ENCODE measurements around the gene AMER2. TPM values are rescaled to one million over a fixed set of nuclear protein-coding genes. Genes with fewer than 3 reads are reported as not detected.

Gene AMER2
- polyA plus RNA-seq, 1 donor (not counting 4 experiments of a cell fraction or from before 2014, with no cell fraction given), result not detected

- Histone ChIP-seq H3K4me2 (ENCODE audit: control insufficient read depth, extremely low read depth, insufficient read depth, low read depth, low read length) (no peak overlapping the region), H3K4me1 (ENCODE audit: control insufficient read depth, extremely low read depth, insufficient read depth, low read length) (no peaks in the 10 kb centered on the region), H3K36me3 (ENCODE audit: control insufficient read depth in 2 of 2, extremely low read depth in 1 of 2, insufficient read depth in 2 of 2, low read length in 2 of 2) (no peaks in the 10 kb centered on the region), H3K9me1 (ENCODE audit: control insufficient read depth, extremely low read depth, insufficient read depth, low read length) (no peaks in the 10 kb centered on the region), H4K20me1 (ENCODE audit: control insufficient read depth, extremely low read depth, insufficient read depth, low read length) (no peaks in the 10 kb centered on the region), H2AFZ (ENCODE audit: control insufficient read depth, low read length) (no peak overlapping the region), H3K4me3 (ENCODE audit: control insufficient read depth in 2 of 3, extremely low read depth in 1 of 3, insufficient read depth in 2 of 3, low read depth in 1 of 3, low read length in 3 of 3) (no peak overlapping the region), H3K79me2 (ENCODE audit: control insufficient read depth, insufficient read depth, low read length) (no peaks in the 10 kb centered on the region), H3K27me3 (ENCODE audit: control insufficient read depth, extremely low read depth, insufficient read depth, low read length) (peaks cover 6% of the 10 kb centered on the region), H3K9me3 (ENCODE audit: control insufficient read depth, low read depth, low read length) (no peaks in the 10 kb centered on the region), H3K9ac (ENCODE audit: control insufficient read depth, extremely low read depth, insufficient read depth, low read length) (no peak overlapping the region), H3K27ac (ENCODE audit: control insufficient read depth, insufficient read depth, low read length) (no peak overlapping the region)
- FAIRE-seq (no peak), DNase-seq (ENCODE audit: low read depth, low spot score) (no peak)
- dilution Hi-C loops (cut with MboI; ENCODE audit: extremely low pct_ligation_motif_present, low sequenced_read_pairs), result no loop called here
- TF ChIP-seq CTCF (optimal IDR thresholded peaks at IDR 0.05 in 1 of 3, IDR thresholded peaks at IDR 0.05 in 1 of 3, conservative IDR thresholded peaks at IDR 0.05 in 1 of 3; ENCODE audit: extremely low read depth in 1 of 3, insufficient read depth in 2 of 3, low read length in 3 of 3) (no peak), EZH2 (IDR thresholded peaks at IDR 0.05; ENCODE audit: low read length) (no peak)
These were observed 31.0 kb downstream of the AMER2 start for GRCh38 chr13:25141042-25141441.

GRCh38 chr13:25137788-25138115 is 34.3 kb downstream of the AMER2 start:
- dilution Hi-C loops (cut with MboI; ENCODE audit: extremely low pct_ligation_motif_present, low sequenced_read_pairs), result no loop called here
- no peaks in the 10 kb centered on the region for H3K9me1 ChIP-seq (ENCODE audit: control insufficient read depth, extremely low read depth, insufficient read depth, low read length)
- H3K9me3 ChIP-seq (ENCODE audit: control insufficient read depth, low read depth, low read length), result no peaks in the 10 kb centered on the region
- TF ChIP-seq CTCF (optimal IDR thresholded peaks at IDR 0.05 in 1 of 3, IDR thresholded peaks at IDR 0.05 in 1 of 3, conservative IDR thresholded peaks at IDR 0.05 in 1 of 3; ENCODE audit: extremely low read depth in 1 of 3, insufficient read depth in 2 of 3, low read length in 3 of 3) (no peak), EZH2 (IDR thresholded peaks at IDR 0.05; ENCODE audit: low read length) (no peak)
- no peaks in the 10 kb centered on the region for H3K4me1 ChIP-seq (ENCODE audit: control insufficient read depth, extremely low read depth, insufficient read depth, low read length)
- no peaks in the 10 kb centered on the region for H4K20me1 ChIP-seq (ENCODE audit: control insufficient read depth, extremely low read depth, insufficient read depth, low read length)
- no peaks in the 10 kb centered on the region for H3K36me3 ChIP-seq (ENCODE audit: control insufficient read depth in 2 of 2, extremely low read depth in 1 of 2, insufficient read depth in 2 of 2, low read length in 2 of 2)
- H3K27me3 ChIP-seq (ENCODE audit: control insufficient read depth, extremely low read depth, insufficient read depth, low read length), result peaks cover 13% of the 10 kb centered on the region
- no peak overlapping the region for H3K4me2 ChIP-seq (ENCODE audit: control insufficient read depth, extremely low read depth, insufficient read depth, low read depth, low read length)
- H3K79me2 ChIP-seq (ENCODE audit: control insufficient read depth, insufficient read depth, low read length), result no peaks in the 10 kb centered on the region
- FAIRE-seq, result no peak
- H2AFZ ChIP-seq (ENCODE audit: control insufficient read depth, low read length), result no peak overlapping the region
- H3K4me3 ChIP-seq (ENCODE audit: control insufficient read depth in 2 of 3, extremely low read depth in 1 of 3, insufficient read depth in 2 of 3, low read depth in 1 of 3, low read length in 3 of 3), result no peak overlapping the region
- DNase-seq (ENCODE audit: low read depth, low spot score), result no peak
- H3K9ac ChIP-seq (ENCODE audit: control insufficient read depth, extremely low read depth, insufficient read depth, low read length), result no peak overlapping the region
- H3K27ac ChIP-seq (ENCODE audit: control insufficient read depth, insufficient read depth, low read length), result no peak overlapping the region

All from keratinocyte (primary cell).